GM12878 (cell line): ENCODE data around the gene NEO1. TPM values are rescaled to one million over a fixed set of nuclear protein-coding genes. Genes with fewer than 3 reads are reported as not detected.

Experiments used
- ATAC-seq: fragments of 200-7000 bp; cut with Tn5 transposase; 3 replicates; pipeline ENCODE4 v1.9.1; 2020; ENCODE audit warnings: mild to moderate bottlenecking, moderate library complexity
- BruUV-seq: library from RNA; stranded (reverse); fragments of 400-500 nt; replicated peaks from 2 replicates; lab custom pipeline; 2021; lab: Mats Ljungman, UMichigan
- CTCF ChIA-PET: fragments of 300-600 bp; sonication (Branson Sonifier 250); formaldehyde crosslinking; extraction: SDS; loops from one replicate; lab custom pipeline; 2021; ENCODE audit warnings: inconsistent platforms; lab: Yijun Ruan, JAX
- POLR2A ChIA-PET: fragments of 350-600 bp; formaldehyde crosslinking; extraction: SDS; loops from one replicate; lab custom pipeline; 2021; ENCODE audit warnings: inconsistent platforms; lab: Charles Lee
- RAD21 ChIA-PET: fragments of 300-600 bp; sonication (Branson Sonifier 250); formaldehyde crosslinking; loops from one replicate; lab custom pipeline; 2023; ENCODE audit warnings: antibody characterized with exemption; ENCODE audit not compliant: unreplicated experiment; lab: Charles Lee
- SMC1A ChIA-PET: fragments of 300-600 bp; sonication (Branson Sonifier 250); formaldehyde crosslinking; loops from one replicate; lab custom pipeline; 2023; ENCODE audit not compliant: unreplicated experiment, uncharacterized antibody; lab: Charles Lee
- DNase-seq: peaks from one replicate; pipeline ENCODE4 v3.0.0-alpha.2; 2011; ENCODE audit warnings: low read depth, low spot score
- FAIRE-seq: peaks from 3 replicates; lab custom pipeline; 2011; peaks lifted over from hg19 to GRCh38; lab: Jason Lieb, UNC
- H2AFZ ChIP-seq: 2 replicates; pipeline ENCODE4 v1.6.0; 2011; ENCODE audit warnings: low read depth, low read length, control low read depth; ENCODE audit not compliant: control insufficient read depth
- H3K27ac ChIP-seq: 2 replicates; pipeline ENCODE4 v1.5.1; 2011; ENCODE audit warnings: control low read depth; ENCODE audit not compliant: control insufficient read depth, insufficient read depth
- H3K27me3 ChIP-seq, 2 experiments: replicated peaks in 1 of 2; 2 replicates each; pipeline versions ENCODE4 v1.6.0 to v1.6.1; 2011; ENCODE audit warnings: low read length in 1 of 2; ENCODE audit not compliant: control insufficient read depth in 2 of 2, insufficient read depth in 2 of 2
- H3K36me3 ChIP-seq, 2 experiments: 2 replicates each; pipeline ENCODE4 v1.5.1; 2011; ENCODE audit warnings: low read length in 1 of 2; ENCODE audit not compliant: control insufficient read depth in 2 of 2, insufficient read depth in 2 of 2
- H3K4me1 ChIP-seq: 2 replicates; pipeline ENCODE4 v1.6.1; 2011; ENCODE audit warnings: mild to moderate bottlenecking, low read length, moderate library complexity, mixed read lengths; ENCODE audit not compliant: control insufficient read depth, insufficient read depth
- H3K4me2 ChIP-seq: 2 replicates; pipeline ENCODE4 v1.6.0; 2011; ENCODE audit warnings: control low read depth; ENCODE audit not compliant: control insufficient read depth, insufficient read depth
- H3K4me3 ChIP-seq: fragments of 200-600 bp; sonication (generic); 2 replicates; pipeline ENCODE4 v1.5.1; 2016
- H3K79me2 ChIP-seq: 2 replicates; pipeline ENCODE4 v1.6.0; 2011; ENCODE audit warnings: low read length; ENCODE audit not compliant: control insufficient read depth, insufficient read depth
- H3K9ac ChIP-seq: 2 replicates; pipeline ENCODE4 v1.8.0; 2011; ENCODE audit warnings: low read length, control low read depth, mixed read lengths; ENCODE audit not compliant: control insufficient read depth, insufficient read depth
- H3K9me3 ChIP-seq: replicated peaks from 3 replicates; pipeline ENCODE4 v1.5.1; 2011; ENCODE audit warnings: mild to moderate bottlenecking, low read length; ENCODE audit not compliant: control insufficient read depth, insufficient read depth
- H4K20me1 ChIP-seq: 2 replicates; pipeline ENCODE4 v1.6.0; 2011; ENCODE audit not compliant: control insufficient read depth, insufficient read depth
- ATF7 ChIP-seq: fragments of 450-650 bp; IDR thresholded peaks from 2 replicates; pipeline ENCODE4 v1.6.1; 2016; ENCODE audit warnings: low read depth, mild to moderate bottlenecking
- HDAC2 ChIP-seq: fragments of 200-600 bp; sonication (generic); IDR thresholded peaks from 2 replicates; pipeline ENCODE4 v1.6.1; 2017
- IKZF1 ChIP-seq: fragments of 450-650 bp; conservative IDR thresholded peaks from 2 replicates; pipeline ENCODE4 v1.6.1; 2017; ENCODE audit warnings: antibody characterized with exemption, mild to moderate bottlenecking
- JUNB ChIP-seq: IDR thresholded peaks from 2 replicates; pipeline ENCODE4 v1.6.1; 2016; ENCODE audit warnings: antibody characterized with exemption, mild to moderate bottlenecking
- NR2C1 ChIP-seq: fragments of 450-650 bp; IDR thresholded peaks from 2 replicates; pipeline ENCODE4 v1.6.1; 2017; ENCODE audit warnings: antibody characterized with exemption, mild to moderate bottlenecking, moderate library complexity
- PKNOX1 ChIP-seq: fragments of 450-650 bp; IDR thresholded peaks from 2 replicates; pipeline ENCODE4 v1.6.1; 2016; ENCODE audit warnings: mild to moderate bottlenecking
- PML ChIP-seq: IDR thresholded peaks from 2 replicates; pipeline ENCODE4 v1.6.1; 2012; ENCODE audit warnings: low read length, inconsistent platforms
- SIN3A ChIP-seq: IDR thresholded peaks from 2 replicates; pipeline ENCODE4 v1.6.1; 2012; ENCODE audit warnings: low read depth, low read length, improper control_type of control experiment
- SMAD1 ChIP-seq: fragments of 450-650 bp; IDR thresholded peaks from 2 replicates; pipeline ENCODE4 v1.6.1; 2018; ENCODE audit warnings: mild to moderate bottlenecking, low read depth; ENCODE audit not compliant: partially characterized antibody
- SREBF1 ChIP-seq: IDR thresholded peaks from 2 replicates; pipeline ENCODE4 v1.6.1; 2012; ENCODE audit warnings: mild to moderate bottlenecking, low read length
- TBL1XR1 ChIP-seq: IDR thresholded peaks from 2 replicates; pipeline ENCODE4 v1.6.1; 2012; ENCODE audit warnings: low read depth, low read length, improper control_type of control experiment
- TCF7 ChIP-seq: IDR thresholded peaks from 2 replicates; pipeline ENCODE4 v1.6.1; 2014; ENCODE audit warnings: antibody characterized with exemption, borderline replicate concordance
- ZNF622 ChIP-seq: fragments of 450-650 bp; IDR thresholded peaks from 2 replicates; pipeline ENCODE4 v1.6.1; 2017; ENCODE audit warnings: mild to moderate bottlenecking, inconsistent platforms
- WGBS: methylation state at CpG from one replicate; pipeline ENCODE4 v1.1.6; 2016; ENCODE audit warnings: low lambda C conversion rate; ENCODE audit not compliant: insufficient replicate concordance, insufficient coverage; ENCODE audit errors: missing lambda C conversion rate; 5-methylcytosine and 5-hydroxymethylcytosine counted together
- in situ Hi-C: fragments of 300-500 bp; cut with MboI; formaldehyde crosslinking; loops from 9 replicates; pipeline ENCODE4 v1.14.3; 2018; ENCODE audit warnings: mixed read lengths
- intact Hi-C: fragments of 100-400 bp; cut with micrococcal nuclease; formaldehyde crosslinking; loops from one replicate; pipeline ENCODE4 v1.14.2; 2022; ENCODE audit not compliant: unreplicated experiment
- polyA plus RNA-seq, 11 experiments: library from polyadenylated mRNA; depleted of rRNA in 4 of 11; unstranded in 6 of 11; stranded (reverse) in 5 of 11; fragments of >200 nt; fragmentation: Nextera tagmentation in 4 of 11; fragmentation: Illumina TruSeq in 1 of 11; extraction: Ambion mirVana in 4 of 11; extraction: Trizol in 1 of 11; gene quantifications; 1 replicate in 1 of 11; 2 replicates in 10 of 11; pipeline versions ENCODE4 v1.2.1 to v1.2.3, GENCODE V29; 2011 to 2016; ENCODE audit warnings: inconsistent platforms in 2 of 11, missing spikeins in 2 of 11, low read depth in 1 of 11
- total RNA-seq, 4 experiments: library from RNA; depleted of rRNA in 3 of 4; stranded (reverse); fragments of >200 nt in 3 of 4; fragmentation: Illumina TruSeq in 1 of 4; extraction: Trizol in 1 of 4; gene quantifications; 2 replicates each; pipeline versions ENCODE4 v1.2.1 to v1.2.3, GENCODE V29; 2013 to 2021
- TF ChIP-seq, protein P1 (sequence below): fragments of 450-650 bp; formaldehyde crosslinking; IDR thresholded peaks from 2 replicates; pipeline ENCODE4 v1.5.0; 2022; ENCODE audit warnings: mild to moderate bottlenecking, missing genetic modification characterization

Gene NEO1
- total and polyA plus RNA-seq, 10 of the 15 experiments (the other 5 are each of a cell fraction or from before 2014, with no cell fraction given) = 0.03 to 2.0 (median 0.32) TPM

DNA sequence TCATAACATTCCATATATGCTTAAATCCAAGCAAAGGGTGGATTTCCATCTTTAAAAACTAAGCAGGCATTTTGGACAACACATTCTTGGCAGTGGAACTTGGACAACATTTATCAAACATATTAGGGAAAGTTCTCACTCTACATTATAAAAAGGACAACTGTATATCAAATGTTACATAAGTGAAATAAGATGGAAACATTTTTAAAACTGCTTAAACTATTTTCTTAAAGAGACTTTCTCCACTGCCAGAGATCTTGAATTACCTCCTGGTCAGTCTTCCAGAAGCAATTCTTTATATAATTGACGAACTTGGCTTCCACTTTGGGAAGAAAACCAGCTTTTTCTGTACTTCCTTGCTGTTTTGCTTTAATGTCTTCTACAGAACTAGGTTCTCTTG lies 109.3 kb downstream of the NEO1 start:
- no peak overlapping the region for H3K27ac ChIP-seq
- TF ChIP-seq HDAC2 (no peak), ATF7 (no peak), JUNB (no peak), TBL1XR1 (no peak), NR2C1 (no peak), SREBF1 (no peak), SIN3A (no peak), IKZF1 (no peak), SMAD1 (no peak), ZNF622 (no peak), TCF7 (no peak), PML (no peak), PKNOX1 (no peak)
- TF ChIP-seq, protein P1, sequence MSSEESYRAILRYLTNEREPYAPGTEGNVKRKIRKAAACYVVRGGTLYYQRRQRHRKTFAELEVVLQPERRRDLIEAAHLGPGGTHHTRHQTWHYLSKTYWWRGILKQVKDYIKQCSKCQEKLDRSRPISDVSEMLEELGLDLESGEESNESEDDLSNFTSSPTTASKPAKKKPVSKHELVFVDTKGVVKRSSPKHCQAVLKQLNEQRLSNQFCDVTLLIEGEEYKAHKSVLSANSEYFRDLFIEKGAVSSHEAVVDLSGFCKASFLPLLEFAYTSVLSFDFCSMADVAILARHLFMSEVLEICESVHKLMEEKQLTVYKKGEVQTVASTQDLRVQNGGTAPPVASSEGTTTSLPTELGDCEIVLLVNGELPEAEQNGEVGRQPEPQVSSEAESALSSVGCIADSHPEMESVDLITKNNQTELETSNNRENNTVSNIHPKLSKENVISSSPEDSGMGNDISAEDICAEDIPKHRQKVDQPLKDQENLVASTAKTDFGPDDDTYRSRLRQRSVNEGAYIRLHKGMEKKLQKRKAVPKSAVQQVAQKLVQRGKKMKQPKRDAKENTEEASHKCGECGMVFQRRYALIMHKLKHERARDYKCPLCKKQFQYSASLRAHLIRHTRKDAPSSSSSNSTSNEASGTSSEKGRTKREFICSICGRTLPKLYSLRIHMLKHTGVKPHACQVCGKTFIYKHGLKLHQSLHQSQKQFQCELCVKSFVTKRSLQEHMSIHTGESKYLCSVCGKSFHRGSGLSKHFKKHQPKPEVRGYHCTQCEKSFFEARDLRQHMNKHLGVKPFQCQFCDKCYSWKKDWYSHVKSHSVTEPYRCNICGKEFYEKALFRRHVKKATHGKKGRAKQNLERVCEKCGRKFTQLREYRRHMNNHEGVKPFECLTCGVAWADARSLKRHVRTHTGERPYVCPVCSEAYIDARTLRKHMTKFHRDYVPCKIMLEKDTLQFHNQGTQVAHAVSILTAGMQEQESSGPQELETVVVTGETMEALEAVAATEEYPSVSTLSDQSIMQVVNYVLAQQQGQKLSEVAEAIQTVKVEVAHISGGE = no peak
- H3K4me1 ChIP-seq = no peaks in the 10 kb centered on the region
- no peak overlapping the region for H3K4me2 ChIP-seq
- FAIRE-seq = no peak
- H3K79me2 ChIP-seq = no peaks in the 10 kb centered on the region
- H4K20me1 ChIP-seq = no peaks in the 10 kb centered on the region
- no peak overlapping the region for H3K9ac ChIP-seq
- ATAC-seq = no peak
- no peak for DNase-seq
- in situ Hi-C loops = no loop called here
- H3K36me3 ChIP-seq = no peaks in the 10 kb centered on the region
- intact Hi-C loops = no loop called here
- ChIA-PET RAD21 (no interaction called here), SMC1A (no interaction called here), CTCF (no interaction called here), POLR2A (no interaction called here)
- 0% methylated on average over 1 of the region's 1 CpG for WGBS
- H3K4me3 ChIP-seq = no peak overlapping the region
- H2AFZ ChIP-seq = no peak overlapping the region
- no peaks in the 10 kb centered on the region for H3K27me3 ChIP-seq
- BruUV-seq = no TSS peak
- H3K9me3 ChIP-seq = peaks cover 6% of the 10 kb centered on the region
